GM12891 (cell line): Measurements from ENCODE around the gene VPS29.

Source experiments
- PAX5 ChIP-seq: IDR thresholded peaks from 2 replicates; pipeline ENCODE4 v1.6.1; 2011; ENCODE audit warnings: low read length, moderate library complexity, mild to moderate bottlenecking; ENCODE audit not compliant: insufficient read depth, severe bottlenecking
- POLR2A ChIP-seq: IDR thresholded peaks from 2 replicates; pipeline ENCODE4 v1.6.1; 2011; ENCODE audit warnings: low read depth, low read length, control low read depth
- POLR2AphosphoS5 ChIP-seq: IDR thresholded peaks from 2 replicates; pipeline ENCODE4 v1.6.1; 2011; ENCODE audit warnings: low read depth, low read length, control low read depth
- SPI1 ChIP-seq: IDR thresholded peaks from 2 replicates; pipeline ENCODE4 v1.6.1; 2011; ENCODE audit warnings: low read depth, low read length, control low read depth
- TAF1 ChIP-seq: IDR thresholded peaks from 2 replicates; pipeline ENCODE4 v1.6.1; 2011; ENCODE audit warnings: low read depth, low read length, control low read depth

DNA sequence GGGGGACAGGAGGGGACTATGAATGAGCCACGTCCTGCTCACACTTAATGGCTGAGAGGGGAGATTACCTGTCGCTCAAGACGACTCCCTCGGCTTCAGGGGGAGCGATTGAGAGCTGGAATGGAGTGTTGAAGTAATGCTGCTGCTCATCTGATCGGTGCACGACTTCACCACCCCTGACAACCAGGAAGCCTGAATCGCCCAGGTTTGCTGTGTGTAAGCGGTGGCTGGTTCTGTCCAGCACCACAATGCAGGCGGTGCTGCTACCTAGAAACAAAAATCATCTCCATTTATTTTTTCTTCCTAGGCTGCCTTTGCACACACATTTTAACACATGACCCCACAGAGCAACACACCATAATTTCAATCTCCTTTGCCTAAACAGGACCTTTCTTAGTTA is 43.9 kb upstream of the VPS29 start:
- TF ChIP-seq TAF1 (no peak), POLR2A (no peak), POLR2AphosphoS5 (no peak), SPI1 (no peak), PAX5 (no peak)
